HuH-7.5 (cell line): ENCODE measurements around the gene ZNF692.
"Not testable (repeated sequence)": the region's sequence is repeated elsewhere in the genome, so short reads cannot be mapped to it uniquely, and the experiment has no call there.

Source experiments
- DNase-seq: peaks from one replicate; pipeline ENCODE4 v3.0.0; 2011; ENCODE audit warnings: low spot score

Gene ZNF692

DNA sequence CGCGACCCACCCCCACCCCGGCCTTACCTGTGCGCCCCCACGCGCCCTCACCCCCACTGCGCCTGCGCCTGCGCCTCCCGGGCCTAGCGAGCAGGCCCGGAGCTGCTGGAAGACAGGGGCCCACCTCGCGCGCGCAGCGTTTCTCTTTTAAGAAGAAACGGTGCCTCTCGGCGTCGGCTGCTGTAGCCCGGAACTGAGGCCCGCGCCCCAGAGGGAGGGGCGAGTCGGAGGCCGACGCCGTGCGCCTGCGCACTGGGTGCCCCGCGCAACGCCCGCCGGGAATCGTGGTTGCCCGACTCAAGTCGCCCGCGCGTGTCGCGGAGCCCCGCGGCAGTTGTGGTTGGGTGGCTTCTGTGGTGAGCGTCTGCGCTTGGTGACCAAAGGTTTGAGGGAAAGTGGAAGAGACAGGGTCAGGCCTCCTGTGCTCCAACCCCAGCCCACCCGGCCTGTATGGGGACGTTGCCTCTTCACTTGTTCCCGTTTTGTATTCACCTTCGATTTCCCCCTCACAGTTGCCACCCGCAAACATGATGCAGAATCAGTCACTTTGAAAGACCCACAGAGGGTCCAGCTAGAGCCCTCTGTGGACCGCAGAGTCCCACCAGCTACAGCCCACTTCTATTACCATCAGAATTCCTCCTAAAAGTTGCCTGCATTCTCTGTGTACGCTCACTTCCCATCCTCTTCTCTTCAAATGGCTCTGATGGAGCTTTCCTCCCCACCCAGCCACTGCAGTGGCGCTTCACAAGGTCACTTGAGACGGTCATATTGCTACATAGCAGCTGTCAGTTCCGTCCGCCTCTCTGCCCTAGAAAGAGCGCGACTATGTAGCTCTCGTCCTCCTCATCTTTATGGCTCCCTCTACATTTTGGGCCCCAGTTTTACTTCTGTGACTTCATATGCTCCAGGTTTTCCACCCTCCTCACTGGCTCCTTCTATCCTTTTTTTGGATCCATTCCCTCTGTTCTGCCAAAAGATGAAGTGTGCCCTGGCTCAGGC, at the start of gene ZNF692:
ZNF692 (minus strand) TSS at position 195 of the 999 bp plus-strand sequence. CDS start 776 bp downstream, outside the sequence.
- DNase-seq, result peak; percentile 97

- DNase-seq, result no peak
Measured at GRCh38 chr1:248906753-248907661, 48.1 kb upstream of the ZNF692 start.

DNA sequence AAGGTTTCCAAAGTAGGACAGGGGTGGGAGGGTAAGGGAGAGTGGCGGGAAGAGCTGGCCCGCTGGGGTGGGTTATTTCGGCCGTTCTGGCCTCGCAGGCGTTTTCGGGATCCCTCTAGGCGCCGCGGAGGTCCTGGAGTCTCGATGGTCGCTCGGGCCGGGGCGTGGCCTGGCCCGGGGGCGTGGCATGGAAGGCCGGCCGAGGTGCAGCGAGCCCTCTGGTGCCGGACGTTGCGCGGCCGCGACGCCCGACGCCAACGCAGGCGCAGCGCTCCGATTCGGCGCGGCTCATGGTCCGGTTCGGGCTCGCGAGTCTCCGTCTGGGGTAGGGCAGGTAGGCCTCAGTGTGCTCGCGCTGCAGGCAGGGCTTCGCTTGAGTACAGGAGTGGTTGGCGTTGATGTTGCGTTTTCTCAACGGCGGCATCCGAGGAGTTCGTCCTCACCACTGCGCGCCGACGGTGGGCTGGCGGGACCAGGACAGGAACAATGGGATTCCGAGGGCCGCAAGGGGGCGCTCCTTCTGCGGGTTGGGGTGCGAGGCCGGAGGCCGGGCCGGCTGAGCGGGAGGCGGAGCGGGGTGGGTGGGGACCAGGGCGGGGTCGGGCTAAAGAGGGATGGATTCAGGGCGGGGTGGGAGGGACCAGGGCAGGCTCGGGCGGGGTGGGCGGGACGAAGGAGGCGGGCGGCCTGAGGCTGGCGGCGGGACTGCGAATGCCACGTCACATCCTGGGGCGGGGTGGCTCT, 47.3 kb upstream of the ZNF692 start, which contains the start of gene PGBD2:
PGBD2 (plus strand) TSS at position 227 of the 744 bp plus-strand sequence. CDS start 7,628 bp downstream, outside the sequence.
- peak; percentile 87 for DNase-seq

DNA sequence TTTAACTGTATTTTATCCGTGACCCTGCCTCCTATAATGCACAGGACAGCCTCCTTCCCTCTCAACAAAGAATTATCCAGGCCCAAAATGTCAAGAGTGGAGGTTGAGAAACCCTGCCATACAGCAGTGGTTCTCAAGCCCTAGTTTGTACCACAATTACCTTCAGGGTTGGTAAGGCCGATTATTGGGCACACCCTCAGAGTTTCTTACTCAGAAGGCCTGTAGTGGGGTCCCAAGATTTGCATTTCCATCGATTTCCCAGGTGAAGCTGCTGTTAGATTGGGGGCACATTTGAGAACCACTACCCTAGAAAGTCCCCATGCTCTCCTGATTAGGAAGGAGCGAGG, 46.8 kb upstream of the ZNF692 start:
- no peak for DNase-seq

DNA sequence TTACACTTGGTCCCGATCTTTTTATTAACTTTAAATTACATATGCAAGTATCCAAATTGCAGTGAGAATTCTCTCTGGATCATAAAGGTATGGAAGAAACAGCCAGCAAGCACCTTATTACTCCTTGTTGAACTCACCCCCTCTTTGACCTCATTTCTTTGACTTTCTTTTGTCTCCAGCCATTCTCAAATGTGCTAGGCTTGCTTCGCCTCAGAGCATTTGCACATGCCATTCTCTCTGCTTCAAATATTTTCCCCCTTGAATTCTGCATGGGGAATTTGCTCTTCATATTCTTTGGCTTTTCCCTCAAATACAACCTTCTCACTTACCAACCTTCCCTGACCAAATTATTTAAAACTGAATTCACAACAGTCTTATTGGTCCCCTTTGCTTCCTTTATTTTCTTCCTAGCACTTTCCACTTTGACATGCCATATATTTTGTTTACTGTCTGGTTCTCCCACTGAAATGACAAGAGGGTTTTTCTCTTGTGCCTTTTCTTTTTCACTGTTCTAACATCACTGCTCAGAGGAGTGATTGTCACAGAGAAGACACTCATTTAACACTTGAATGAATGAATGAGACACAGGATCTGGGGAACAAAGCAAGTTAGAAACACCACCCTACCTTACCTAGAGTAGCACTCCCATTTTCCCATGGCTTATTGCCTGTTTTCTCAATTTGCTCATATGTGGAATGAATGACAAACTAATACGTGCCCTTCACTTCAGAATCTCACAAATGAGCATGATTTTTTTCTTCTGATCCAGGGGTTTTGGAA, 45.7 kb upstream of the ZNF692 start:
- no peak for DNase-seq

GRCh38 chr1:248901578-248901977, 42.7 kb upstream of the ZNF692 start:
- DNase-seq, result no peak

GRCh38 chr1:248900637-248901036, 41.8 kb upstream of the ZNF692 start:
- no peak for DNase-seq

DNA sequence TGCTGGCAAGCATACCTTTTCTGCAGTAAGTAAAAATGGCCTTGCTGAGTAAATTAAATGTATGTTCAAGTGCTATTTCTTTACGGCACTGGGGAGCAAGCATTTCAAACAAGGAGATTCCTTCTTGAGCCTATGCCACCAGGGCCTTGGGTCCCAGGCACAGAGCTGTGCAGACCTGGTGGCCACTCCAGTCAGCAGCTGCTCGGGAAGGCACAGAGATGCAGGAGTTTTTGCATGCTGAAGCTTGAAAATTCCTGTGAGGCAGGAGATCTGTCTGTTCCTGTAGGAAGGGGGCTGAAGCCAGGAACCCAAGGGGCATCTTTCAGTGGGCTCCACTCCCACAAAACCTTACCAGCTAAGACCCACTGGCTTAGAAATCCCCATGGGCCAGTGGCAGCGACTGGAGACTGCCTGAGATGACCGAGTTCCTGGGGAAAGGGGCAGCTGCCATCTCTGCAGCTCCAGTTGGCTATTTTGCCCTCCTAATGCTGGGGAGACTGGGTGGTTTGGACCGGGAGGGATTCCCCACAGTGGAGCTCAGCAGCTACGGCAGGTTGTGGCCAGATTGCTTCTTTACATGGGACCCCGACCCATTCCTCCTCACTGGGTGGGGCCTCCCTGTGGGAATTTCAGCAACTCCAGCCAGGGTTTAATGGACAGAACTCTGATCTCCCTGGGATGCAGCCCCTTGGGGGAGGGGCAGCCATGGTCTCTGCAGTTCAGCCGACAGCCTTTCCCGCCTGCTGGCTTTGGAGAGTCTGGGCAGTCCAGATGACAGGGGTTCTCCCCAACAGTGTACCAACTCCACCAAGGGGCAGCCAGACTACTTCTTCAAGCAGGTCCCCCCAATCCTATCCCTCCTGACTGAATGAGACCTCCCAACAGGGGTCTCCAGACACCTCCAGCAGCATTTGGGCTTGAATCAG, 38.8 kb upstream of the ZNF692 start:
- no peak for DNase-seq

DNA sequence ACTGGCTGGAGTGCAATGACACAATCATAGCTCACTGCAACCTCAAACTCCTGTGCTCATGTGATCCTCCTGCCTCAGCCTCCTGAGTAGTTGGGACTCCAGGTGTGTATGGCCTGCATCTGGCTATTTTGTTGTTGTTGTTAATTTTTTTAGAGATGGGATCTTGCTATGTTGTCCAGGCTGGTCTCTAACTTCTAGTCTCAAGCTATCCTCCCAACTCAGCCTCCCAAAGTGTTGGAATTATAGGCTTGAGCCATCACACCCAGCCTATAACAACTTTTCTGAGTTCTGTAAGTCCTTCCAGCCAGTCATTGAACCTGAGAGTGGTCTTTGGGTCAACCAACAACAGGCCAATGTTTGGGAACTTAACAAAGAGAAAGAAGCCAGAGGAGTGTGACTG, 36.0 kb upstream of the ZNF692 start:
- DNase-seq, result no peak

DNA sequence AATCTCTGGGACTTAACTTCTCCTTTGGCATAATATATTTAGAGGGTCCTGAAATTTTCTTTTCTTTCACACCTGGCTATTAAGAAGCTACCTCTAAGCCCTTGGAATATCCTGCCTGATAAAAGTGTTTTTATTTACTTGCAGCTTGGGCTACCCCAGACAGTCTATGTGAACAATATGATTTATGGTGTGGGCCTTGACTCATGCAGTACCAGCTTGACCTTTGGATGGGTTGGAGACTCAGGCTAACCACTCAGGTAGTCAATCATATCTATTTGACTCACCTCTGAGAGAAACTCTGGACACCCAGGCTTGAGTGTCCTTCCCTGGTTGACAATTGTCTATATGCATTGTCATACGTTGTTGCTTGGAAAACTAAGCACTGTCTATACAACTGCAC, 33.7 kb upstream of the ZNF692 start:
- DNase-seq, result no peak

DNA sequence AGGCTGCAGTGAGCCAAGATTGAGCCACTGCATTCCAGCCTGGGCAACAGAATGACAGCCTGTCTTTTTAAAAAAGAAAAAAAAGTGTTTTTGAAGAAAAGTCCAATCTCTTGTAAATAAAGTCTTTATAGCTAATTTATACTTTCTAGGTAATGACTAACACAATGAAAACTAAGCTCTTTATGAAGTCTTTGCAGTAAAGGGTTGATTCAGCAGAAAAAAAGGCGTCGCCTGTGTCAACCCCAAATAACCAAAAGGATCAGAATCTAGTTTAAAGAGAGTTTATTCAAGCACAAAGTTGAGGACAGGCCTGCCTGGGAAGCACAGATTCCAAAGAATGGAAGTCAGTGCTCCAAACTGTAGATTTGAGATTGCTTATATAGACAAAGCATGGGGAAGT, 32.9 kb upstream of the ZNF692 start:
- no peak for DNase-seq

GRCh38 chr1:248890549-248891498, 31.9 kb upstream of the ZNF692 start:
- DNase-seq, result no peak

DNA sequence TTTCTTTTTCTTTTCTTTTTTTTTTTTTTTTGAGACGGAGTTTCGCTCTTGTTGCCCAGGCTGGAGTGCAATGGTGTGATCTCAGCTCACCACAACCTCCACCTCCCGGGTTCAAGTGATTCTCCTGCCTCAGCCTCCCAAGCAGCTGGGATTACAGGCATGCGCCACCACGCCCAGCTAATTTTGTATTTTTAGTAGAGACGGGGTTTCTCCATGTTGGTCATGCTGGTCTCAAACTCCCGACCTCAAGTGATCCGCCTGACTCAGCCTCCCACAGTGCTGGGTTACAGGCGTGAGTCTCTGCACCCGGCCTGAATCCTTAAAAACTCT, 31.0 kb upstream of the ZNF692 start:
- not testable (repeated sequence) for DNase-seq

DNA sequence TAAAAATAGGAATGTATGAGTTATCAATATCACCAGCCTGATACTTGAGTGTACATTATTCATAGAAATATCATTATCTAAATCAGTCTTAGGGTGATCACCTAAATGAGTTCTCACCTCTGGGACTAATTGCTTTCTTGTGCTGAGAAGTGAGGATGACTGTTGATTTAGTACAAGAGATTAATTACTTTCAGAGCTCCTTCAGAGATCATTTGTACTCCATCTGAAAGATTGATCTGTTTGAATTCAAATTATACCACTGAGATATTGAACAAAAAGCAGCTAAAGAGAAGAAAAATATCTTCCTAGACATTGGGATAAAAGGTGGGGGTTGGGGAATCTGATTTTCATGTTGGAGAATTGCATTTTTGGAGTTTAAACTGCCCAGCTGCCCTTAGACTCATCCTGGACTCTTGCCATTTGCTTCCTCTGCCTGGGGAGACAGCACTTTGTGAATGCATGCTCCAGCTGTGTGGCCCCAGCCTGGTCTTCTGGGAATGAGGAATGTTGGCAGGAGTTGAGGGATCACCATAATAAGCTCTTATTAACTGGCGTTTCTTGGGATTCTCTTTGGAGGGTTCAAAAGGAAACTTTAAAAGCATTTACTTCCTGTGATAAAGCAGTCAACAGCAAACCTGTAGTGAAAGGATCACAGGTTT, 27.5 kb upstream of the ZNF692 start:
- DNase-seq, result no peak

DNA sequence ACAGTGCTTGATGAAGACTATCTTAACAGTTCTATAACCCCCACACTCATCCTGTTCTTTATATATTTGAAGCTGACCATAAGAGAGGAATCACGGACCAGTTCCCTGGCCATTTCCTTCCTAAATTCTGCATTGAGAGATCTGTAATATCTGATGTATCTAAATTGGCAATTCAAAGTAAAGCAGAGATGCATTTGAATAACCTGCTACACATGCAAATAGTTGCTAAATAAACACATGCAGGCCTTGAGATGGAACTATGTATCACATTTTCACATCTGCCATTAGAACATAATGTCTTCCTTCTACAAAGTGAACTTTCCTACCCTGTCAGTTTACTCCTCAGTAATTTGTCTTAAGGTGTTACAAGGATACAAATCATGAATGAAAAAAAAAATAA, 26.8 kb upstream of the ZNF692 start:
- no peak for DNase-seq

DNA sequence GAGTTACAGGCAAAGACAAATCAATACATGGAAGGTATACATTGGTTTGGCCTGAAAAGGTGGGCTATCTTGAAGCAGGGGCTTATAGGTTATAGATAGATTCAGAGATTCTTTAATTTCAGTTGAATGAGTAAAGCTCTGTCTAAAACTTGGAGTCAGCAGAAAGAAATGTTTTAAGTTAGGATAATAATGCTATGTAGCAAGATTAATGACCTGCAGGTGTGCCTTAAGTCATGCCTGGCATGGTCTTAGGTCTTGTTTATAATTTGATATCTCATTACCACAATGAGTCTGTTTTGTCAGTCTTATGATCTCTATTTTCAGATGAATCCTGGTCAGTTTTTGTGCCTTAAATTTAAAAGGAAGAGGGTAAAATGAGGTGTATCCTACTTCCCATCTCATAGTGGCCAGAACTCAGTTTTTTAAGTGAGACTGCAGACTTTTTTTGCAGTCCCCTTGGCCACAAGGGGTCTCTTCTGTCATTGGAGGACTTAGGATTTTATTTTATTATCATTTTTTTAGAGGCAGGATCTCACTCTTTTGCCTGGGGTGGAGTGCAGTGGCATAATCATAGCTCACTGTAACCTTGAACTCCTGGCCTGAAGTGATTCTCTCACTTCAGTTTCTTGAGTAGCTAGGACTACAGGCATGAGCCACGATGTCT, 25.9 kb upstream of the ZNF692 start:
- no peak for DNase-seq

GRCh38 chr1:248882427-248882826, 23.5 kb upstream of the ZNF692 start:
- DNase-seq, result not testable (repeated sequence)

DNA sequence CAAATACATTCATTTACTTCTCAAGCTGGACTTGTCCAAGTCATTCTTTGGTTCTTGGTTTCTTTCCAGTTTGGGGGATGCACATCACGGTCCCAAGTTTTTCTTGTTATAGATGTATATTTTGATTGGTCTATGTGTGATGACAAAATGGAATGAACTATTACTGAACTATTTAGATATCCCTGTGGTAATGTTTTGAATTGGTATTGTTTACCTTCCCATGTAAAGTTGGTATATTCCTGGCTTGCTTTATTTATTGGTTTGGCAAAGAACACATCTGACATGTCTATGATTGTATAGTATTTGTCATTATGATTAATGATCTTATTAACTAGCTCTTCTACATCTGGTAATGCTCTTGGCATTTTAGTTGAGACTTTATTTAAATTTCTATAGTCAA, 22.4 kb upstream of the ZNF692 start:
- DNase-seq, result no peak
